ENCODE results near the gene OSR1.
A peak's percentile ranks its signal among the peaks of the same experiment; 100 is the strongest.

OSR1 gene

DNA sequence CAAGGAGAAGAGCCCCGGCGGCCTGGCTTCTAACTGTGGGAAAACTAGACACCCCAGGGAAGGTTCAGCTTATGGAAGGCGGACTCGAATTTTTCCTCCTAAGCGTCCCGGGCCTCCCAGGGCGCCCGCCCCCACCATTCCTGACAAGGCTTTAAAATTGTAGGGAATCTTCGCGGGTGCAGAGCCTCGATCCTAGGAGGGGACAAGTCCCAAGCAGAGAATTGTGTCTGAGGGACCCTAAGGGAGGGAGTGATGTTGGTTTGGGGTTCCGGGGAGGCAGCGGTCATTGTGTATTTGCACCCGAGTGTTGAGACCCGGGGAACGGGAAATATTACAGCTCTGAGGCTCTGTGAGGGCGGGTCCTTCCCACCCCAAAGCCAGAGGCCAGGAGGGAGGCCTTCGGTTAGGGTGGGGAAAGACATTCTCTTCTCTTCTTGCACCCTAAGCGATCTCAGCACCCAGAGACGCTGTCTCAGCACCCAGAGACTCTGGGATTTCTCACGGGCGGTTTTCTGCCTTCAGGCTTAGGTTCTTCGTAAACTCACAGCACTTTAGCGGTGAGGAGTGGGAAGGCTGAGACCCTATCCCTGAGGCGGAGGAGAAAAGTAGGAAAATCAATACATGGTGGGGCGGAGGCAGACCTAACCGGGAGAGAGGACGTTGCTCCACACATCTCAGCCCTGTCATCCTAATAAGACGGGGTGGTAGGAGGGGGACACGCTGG, 7.6 kb downstream of the OSR1 start:
- H3K4me1 ChIP-seq (ENCODE audit: control insufficient read depth, insufficient read depth, low read length, poor library complexity, severe bottlenecking) = peaks cover 10% of the 10 kb centered on the region
- H3K9me3 ChIP-seq (ENCODE audit: control insufficient read depth, low read length) = no peaks in the 10 kb centered on the region
- H3K27ac ChIP-seq (ENCODE audit: low read depth, low read length, severe bottlenecking) = no peak overlapping the region
- H3K4me3 ChIP-seq (ENCODE audit: extremely low read depth, insufficient read depth, low read length, poor library complexity, severe bottlenecking) = peak overlapping the region; percentile 26
- no peaks in the 10 kb centered on the region for H3K36me3 ChIP-seq (ENCODE audit: control insufficient read depth, insufficient read depth, low read length)
- 5 to 11% methylated on average over 15 to 17 of the region's 30 CpGs for WGBS, 2 experiments (ENCODE audit: insufficient coverage in 2 of 2)

DNA sequence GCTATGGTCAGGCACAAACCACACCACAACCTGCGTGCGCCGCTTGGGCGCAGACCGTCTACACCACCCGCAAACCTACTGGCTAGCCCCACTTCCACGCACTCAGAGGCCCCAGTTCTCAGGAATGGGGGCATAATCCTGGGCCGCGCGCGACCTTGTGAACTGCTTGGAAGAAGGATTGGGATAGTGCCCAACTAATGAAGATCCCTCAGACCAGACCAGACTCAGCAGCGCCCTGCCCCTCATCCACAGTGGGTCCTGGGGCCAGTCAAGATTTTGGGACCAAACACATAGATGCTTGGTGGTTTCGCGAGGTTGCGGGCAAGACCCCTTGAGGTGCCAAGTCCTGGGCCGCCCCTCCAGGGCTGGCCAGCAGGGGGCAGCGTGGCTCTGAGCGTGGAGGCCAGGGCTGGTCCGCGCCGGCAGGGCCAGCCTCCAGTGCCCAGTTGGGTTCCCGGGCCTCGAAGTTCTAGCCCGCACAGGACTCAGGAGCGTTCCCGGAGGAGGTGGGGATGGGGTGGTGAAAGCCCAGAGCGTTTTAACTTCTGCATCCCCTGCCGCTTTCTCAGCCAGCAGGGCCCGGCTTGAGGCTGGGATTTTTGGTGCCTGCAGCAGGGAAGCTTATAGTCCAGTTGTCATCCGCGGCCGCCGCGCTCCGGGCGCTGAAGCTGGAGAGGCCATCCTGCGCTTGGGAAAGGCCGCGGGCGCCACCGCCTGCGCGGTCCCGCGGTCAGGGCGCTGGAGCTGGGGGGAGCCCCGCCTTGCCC, 8.3 kb downstream of the OSR1 start:
- Histone ChIP-seq H3K4me3 (ENCODE audit: extremely low read depth, insufficient read depth, low read length, poor library complexity, severe bottlenecking) (peak overlapping the region; percentile 26), H3K9me3 (ENCODE audit: control insufficient read depth, low read length) (no peaks in the 10 kb centered on the region), H3K27ac (ENCODE audit: low read depth, low read length, severe bottlenecking) (no peak overlapping the region), H3K4me1 (ENCODE audit: control insufficient read depth, insufficient read depth, low read length, poor library complexity, severe bottlenecking) (peaks cover 10% of the 10 kb centered on the region), H3K36me3 (ENCODE audit: control insufficient read depth, insufficient read depth, low read length) (no peaks in the 10 kb centered on the region)
- 21% methylated on average over 39 to 44 of the region's 47 CpGs for WGBS, 2 experiments (ENCODE audit: insufficient coverage in 2 of 2)

DNA sequence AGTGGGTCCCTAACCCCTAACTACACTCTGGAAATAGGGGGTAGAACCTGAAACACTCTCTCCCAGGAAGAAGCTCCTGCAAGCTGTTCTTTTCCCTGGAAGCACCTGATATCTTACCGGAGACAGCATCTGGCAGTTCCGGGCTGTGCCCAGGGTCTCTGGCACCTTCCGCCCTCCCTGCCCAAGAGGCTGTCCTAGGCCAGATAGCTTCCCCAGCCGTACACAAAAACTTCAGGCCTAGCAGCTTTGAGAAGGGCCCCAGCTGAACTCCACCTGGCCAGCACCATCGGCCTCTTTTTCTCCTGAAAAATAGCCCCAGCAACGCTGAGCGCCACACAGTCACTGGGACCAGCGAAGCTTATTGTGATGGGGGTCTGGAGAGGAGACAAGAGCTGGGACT, 9.7 kb downstream of the OSR1 start:
- H3K4me3 ChIP-seq (ENCODE audit: extremely low read depth, insufficient read depth, low read length, poor library complexity, severe bottlenecking) = peak overlapping the region; percentile 72

DNA sequence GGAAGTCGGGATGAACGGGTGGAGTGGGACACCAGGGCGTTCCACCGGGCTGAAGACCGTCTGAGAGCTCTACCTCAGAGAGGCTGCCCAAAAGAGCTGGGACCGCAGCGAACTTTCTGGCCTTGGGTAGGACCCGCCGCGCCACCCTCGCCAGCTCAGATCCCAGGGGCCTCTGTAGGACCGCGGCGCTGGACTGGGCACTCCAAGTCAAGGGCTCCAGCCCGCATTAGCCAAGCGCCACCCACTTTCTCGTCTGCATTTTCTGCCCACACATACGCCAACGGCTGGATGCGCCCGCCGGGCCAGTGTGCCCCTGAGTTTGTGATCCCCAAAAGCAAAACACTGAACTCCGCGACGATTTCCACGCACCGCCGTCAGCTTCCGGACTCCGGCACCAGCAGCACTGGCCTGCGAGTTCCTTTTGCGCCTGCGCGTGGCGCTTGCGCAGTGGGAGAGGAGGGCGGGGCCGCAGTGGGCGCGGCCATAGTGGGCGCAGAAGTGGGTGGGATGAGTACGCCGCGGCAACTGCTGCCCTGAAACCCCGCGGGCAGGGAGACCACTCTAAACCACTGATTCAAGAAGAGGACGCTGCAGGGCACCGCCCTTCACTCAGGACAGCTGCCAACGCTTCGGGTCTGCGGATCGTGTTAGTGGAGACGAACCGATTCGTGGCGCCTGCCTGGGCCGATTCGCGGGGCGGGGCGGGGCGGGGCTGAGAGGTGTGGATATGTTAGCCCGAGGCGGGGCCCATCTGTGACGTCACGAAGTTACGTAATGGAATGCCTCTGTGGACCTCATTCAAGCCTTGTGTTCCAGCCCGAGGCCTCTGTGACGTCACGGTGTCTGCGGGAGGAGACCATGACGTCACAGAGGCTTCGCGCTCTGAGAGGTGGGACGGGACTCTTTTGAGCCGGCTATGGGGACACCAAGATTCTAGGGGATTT, 10.5 kb downstream of the OSR1 start:
- Histone ChIP-seq H3K27ac (ENCODE audit: low read depth, low read length, severe bottlenecking) (peak overlapping the region; percentile 57), H3K9me3 (ENCODE audit: control insufficient read depth, low read length) (no peaks in the 10 kb centered on the region), H3K4me3 (ENCODE audit: extremely low read depth, insufficient read depth, low read length, poor library complexity, severe bottlenecking) (peak overlapping the region; percentile 72), H3K4me1 (ENCODE audit: control insufficient read depth, insufficient read depth, low read length, poor library complexity, severe bottlenecking) (peaks cover 10% of the 10 kb centered on the region), H3K36me3 (ENCODE audit: control insufficient read depth, insufficient read depth, low read length) (no peaks in the 10 kb centered on the region)
- 4 to 5% methylated on average over 50 to 59 of the region's 76 CpGs for WGBS, 2 experiments (ENCODE audit: insufficient coverage in 2 of 2)

More for the DNA sequence above, 9.7 kb downstream of the OSR1 start:
- 95 to 97% methylated on average over 6 to 7 of the region's 8 CpGs for WGBS, 2 experiments (ENCODE audit: insufficient coverage in 2 of 2)
- Histone ChIP-seq H3K9me3 (ENCODE audit: control insufficient read depth, low read length) (no peaks in the 10 kb centered on the region), H3K4me1 (ENCODE audit: control insufficient read depth, insufficient read depth, low read length, poor library complexity, severe bottlenecking) (peaks cover 10% of the 10 kb centered on the region), H3K27ac (ENCODE audit: low read depth, low read length, severe bottlenecking) (no peak overlapping the region), H3K36me3 (ENCODE audit: control insufficient read depth, insufficient read depth, low read length) (no peaks in the 10 kb centered on the region)

DNA sequence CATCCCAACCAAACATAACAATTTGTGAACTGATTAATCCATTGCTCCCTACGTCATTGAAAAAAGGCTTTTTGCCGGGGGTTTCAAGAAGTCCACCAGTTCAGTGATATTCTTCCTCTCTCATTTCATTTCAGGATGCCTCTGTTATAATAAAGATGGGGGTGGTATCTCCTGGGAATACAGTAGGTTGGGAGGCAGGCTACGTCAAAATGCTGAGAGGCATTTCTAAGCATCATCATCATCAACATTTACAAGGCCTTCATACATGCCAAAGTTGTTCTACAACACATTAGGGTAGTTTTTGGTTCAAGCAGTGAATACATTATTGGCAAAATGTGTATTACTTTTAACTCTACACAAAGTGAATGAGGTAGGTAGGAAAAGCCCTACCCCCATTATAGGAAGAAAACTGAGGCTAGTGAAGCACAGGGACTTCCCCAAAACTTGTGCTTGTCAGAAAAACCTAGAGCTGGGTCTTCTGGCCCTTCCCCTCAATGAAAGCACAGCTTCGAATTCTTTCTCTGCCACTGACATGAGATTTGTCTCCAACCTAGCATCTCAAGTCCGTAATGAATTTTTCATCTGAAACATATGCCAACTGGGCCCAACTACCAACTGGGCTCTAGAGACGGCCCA, 11.3 kb downstream of the OSR1 start:
- 49 to 53% methylated on average over 3 to 5 of the region's 6 CpGs for WGBS, 2 experiments (ENCODE audit: insufficient coverage in 2 of 2)
- Histone ChIP-seq H3K9me3 (ENCODE audit: control insufficient read depth, low read length) (no peaks in the 10 kb centered on the region), H3K4me3 (ENCODE audit: extremely low read depth, insufficient read depth, low read length, poor library complexity, severe bottlenecking) (peak overlapping the region; percentile 72)

DNA sequence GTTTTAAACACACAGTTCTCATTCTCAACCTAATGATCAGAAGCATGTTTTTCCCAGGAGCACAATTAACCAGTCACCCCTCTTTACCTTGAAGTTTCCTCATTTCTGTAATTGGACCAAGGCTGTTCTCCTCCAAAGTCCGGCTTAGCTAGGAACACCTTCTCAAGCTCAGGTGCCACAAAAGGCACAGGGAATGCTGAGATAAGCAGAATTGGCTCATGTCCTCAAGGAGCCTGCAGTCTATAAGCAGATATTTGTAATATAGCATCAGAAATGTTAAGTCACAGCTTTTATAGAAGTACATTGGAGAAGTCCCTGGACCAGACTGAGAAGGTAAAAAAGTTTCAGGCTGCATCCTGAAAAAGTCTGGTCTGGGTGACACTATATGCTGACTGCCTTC, 20.7 kb downstream of the OSR1 start:
- Histone ChIP-seq H3K36me3 (ENCODE audit: control insufficient read depth, insufficient read depth, low read length) (no peaks in the 10 kb centered on the region), H3K27ac (ENCODE audit: low read depth, low read length, severe bottlenecking) (no peak overlapping the region), H3K4me3 (ENCODE audit: extremely low read depth, insufficient read depth, low read length, poor library complexity, severe bottlenecking) (no peak overlapping the region), H3K9me3 (ENCODE audit: control insufficient read depth, low read length) (no peaks in the 10 kb centered on the region), H3K4me1 (ENCODE audit: control insufficient read depth, insufficient read depth, low read length, poor library complexity, severe bottlenecking) (peaks cover 8% of the 10 kb centered on the region)
- WGBS, 2 experiments (ENCODE audit: insufficient coverage in 2 of 2) = 88% methylated on average over 1 of the region's 1 CpG; no CpG with 5 or more reads in 1 of the 2 experiments

More for the DNA sequence above, 11.3 kb downstream of the OSR1 start:
- no peak overlapping the region for H3K27ac ChIP-seq (ENCODE audit: low read depth, low read length, severe bottlenecking)
- H3K36me3 ChIP-seq (ENCODE audit: control insufficient read depth, insufficient read depth, low read length) = no peaks in the 10 kb centered on the region
- H3K4me1 ChIP-seq (ENCODE audit: control insufficient read depth, insufficient read depth, low read length, poor library complexity, severe bottlenecking) = peaks cover 8% of the 10 kb centered on the region

DNA sequence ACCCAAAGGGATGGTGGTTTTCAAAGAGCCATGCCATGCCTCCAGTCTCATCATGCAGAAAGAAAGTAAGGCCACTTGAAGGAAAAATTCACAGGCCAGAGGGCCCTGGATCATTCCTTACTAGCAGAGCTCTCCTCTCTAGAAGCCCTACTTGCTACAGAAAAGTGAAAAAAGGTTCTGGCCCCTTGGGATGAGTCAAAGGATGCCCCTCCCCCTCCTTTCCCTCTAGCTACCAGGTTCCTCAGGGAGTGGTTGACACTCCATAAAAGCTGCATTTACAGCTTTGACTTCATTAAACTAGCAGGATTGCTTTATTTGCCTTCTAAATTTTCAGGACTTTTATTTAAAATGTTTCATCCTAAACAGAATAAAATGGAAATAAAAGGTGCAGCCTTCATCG, 21.2 kb downstream of the OSR1 start:
- no peaks in the 10 kb centered on the region for H3K9me3 ChIP-seq (ENCODE audit: control insufficient read depth, low read length)
- no peak overlapping the region for H3K4me3 ChIP-seq (ENCODE audit: extremely low read depth, insufficient read depth, low read length, poor library complexity, severe bottlenecking)
- WGBS, 2 experiments (ENCODE audit: insufficient coverage in 2 of 2) = no CpG with 5 or more reads among the region's 1 CpG
- no peak overlapping the region for H3K27ac ChIP-seq (ENCODE audit: low read depth, low read length, severe bottlenecking)
- H3K4me1 ChIP-seq (ENCODE audit: control insufficient read depth, insufficient read depth, low read length, poor library complexity, severe bottlenecking) = peaks cover 11% of the 10 kb centered on the region
- H3K36me3 ChIP-seq (ENCODE audit: control insufficient read depth, insufficient read depth, low read length) = no peaks in the 10 kb centered on the region

DNA sequence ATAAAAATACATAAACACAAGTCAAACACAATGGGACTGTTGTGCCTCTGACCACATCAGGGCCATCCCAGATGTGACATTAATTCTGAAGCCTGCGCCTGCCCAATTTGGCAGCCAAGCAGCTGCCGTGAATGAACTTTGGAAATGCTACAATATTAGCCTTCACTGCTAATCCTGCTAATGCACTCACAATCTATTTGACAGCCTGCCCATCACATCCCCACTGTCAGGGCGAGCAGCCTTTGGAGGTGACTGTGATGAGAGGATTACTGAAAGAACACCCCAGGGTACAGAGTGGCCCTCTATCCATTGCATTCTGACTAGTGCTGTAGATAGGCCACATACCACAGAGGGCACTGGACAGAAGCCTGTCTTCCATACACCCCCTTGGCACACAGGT, 21.6 kb downstream of the OSR1 start:
- Histone ChIP-seq H3K9me3 (ENCODE audit: control insufficient read depth, low read length) (no peaks in the 10 kb centered on the region), H3K27ac (ENCODE audit: low read depth, low read length, severe bottlenecking) (no peak overlapping the region), H3K36me3 (ENCODE audit: control insufficient read depth, insufficient read depth, low read length) (no peaks in the 10 kb centered on the region), H3K4me1 (ENCODE audit: control insufficient read depth, insufficient read depth, low read length, poor library complexity, severe bottlenecking) (peaks cover 11% of the 10 kb centered on the region), H3K4me3 (ENCODE audit: extremely low read depth, insufficient read depth, low read length, poor library complexity, severe bottlenecking) (no peak overlapping the region)
- WGBS, 2 experiments (ENCODE audit: insufficient coverage in 2 of 2) = 83% methylated on average over 1 to 2 of the region's 3 CpGs

DNA sequence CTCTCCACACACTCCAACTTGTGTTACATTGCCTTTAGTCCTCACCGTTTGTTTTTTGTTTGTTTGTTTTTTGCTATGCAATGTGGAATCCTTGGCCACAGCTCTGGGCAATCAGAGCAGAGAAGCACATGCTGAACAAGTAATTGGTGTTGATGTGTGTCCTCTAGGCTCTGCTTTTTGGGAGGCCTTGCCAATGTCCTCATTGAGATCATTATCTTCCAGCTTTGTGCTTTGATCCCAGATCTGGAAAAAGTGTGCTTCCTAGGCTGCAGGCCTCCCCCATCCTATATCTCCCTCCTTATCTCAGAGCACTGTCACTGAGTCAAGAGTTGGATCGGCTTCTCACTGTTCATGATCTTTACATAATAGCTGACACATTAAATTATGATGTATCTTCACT, 25.9 kb downstream of the OSR1 start:
- H3K4me3 ChIP-seq (ENCODE audit: extremely low read depth, insufficient read depth, low read length, poor library complexity, severe bottlenecking) = no peak overlapping the region
- WGBS, 2 experiments (ENCODE audit: insufficient coverage in 2 of 2) = no CpG with 5 or more reads among the region's 2 CpGs
- H3K36me3 ChIP-seq (ENCODE audit: control insufficient read depth, insufficient read depth, low read length) = no peaks in the 10 kb centered on the region
- H3K4me1 ChIP-seq (ENCODE audit: control insufficient read depth, insufficient read depth, low read length, poor library complexity, severe bottlenecking) = peaks cover 11% of the 10 kb centered on the region
- H3K9me3 ChIP-seq (ENCODE audit: control insufficient read depth, low read length) = no peaks in the 10 kb centered on the region
- no peak overlapping the region for H3K27ac ChIP-seq (ENCODE audit: low read depth, low read length, severe bottlenecking)

DNA sequence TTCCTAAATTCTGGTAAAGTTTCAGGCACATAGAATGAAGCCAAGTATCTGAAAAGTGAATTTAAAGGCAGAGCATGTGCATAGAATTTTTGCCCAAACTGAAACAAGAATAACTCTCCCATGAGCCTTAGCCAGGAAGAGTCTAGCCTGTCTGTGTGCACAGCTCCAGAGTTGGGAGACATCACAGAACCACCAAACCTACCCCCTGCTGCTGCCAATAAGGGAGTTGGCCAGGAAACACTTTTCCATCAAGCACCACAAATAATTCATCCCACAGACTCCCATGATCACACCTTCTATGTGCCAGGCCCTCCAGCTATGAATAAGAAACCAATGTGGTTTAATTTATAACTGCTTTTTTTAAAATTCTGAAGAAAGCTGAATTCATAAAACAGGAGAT, 27.0 kb downstream of the OSR1 start:
- H3K4me3 ChIP-seq (ENCODE audit: extremely low read depth, insufficient read depth, low read length, poor library complexity, severe bottlenecking) = no peak overlapping the region
- no peak overlapping the region for H3K27ac ChIP-seq (ENCODE audit: low read depth, low read length, severe bottlenecking)
- peaks cover 4% of the 10 kb centered on the region for H3K4me1 ChIP-seq (ENCODE audit: control insufficient read depth, insufficient read depth, low read length, poor library complexity, severe bottlenecking)
- no peaks in the 10 kb centered on the region for H3K9me3 ChIP-seq (ENCODE audit: control insufficient read depth, low read length)
- H3K36me3 ChIP-seq (ENCODE audit: control insufficient read depth, insufficient read depth, low read length) = no peaks in the 10 kb centered on the region

Data from mesodermal cell (in vitro differentiated cells).